Stimulated activated naive B cell treated with anti-CD40 and anti-IgM and Interleukin-4, amounts not matched to agents 10 μg/mL and 1 μg/mL and 100 μg/mL, for 72 hours (primary cell): ENCODE results near the gene LOXL1.

Experiments
- ATAC-seq, 2 donors: fragments of 150-1000 bp; cut with Tn5 transposase; replicated peaks; 2 replicates each; pipeline ENCODE4 v1.10.0; 2021; ENCODE audit warnings: moderate library complexity in 1 of 2
- DNase-seq: peaks from one replicate; pipeline ENCODE4 v3.0.0; 2021
- H3K27ac Mint-ChIP-seq: one replicate; pipeline ENCODE4 v1.8.0; 2022; ENCODE audit warnings: mild to moderate bottlenecking, mixed read lengths
- H3K27me3 Mint-ChIP-seq, 2 donors: one replicate each; pipeline ENCODE4 v1.8.0; 2022; ENCODE audit warnings: mixed read lengths in 2 of 2
- H3K36me3 Mint-ChIP-seq, 2 donors: one replicate each; pipeline ENCODE4 v1.8.0; 2022; ENCODE audit warnings: mixed read lengths in 2 of 2, mild to moderate bottlenecking in 1 of 2
- H3K4me1 Mint-ChIP-seq, 2 donors: one replicate each; pipeline ENCODE4 v1.8.0; 2022; ENCODE audit warnings: mixed read lengths in 2 of 2, mild to moderate bottlenecking in 1 of 2
- H3K4me3 Mint-ChIP-seq, 2 donors: one replicate each; pipeline ENCODE4 v1.8.0; 2022; ENCODE audit warnings: mild to moderate bottlenecking in 2 of 2, mixed read lengths in 2 of 2, moderate library complexity in 1 of 2
- H3K9me3 Mint-ChIP-seq, 2 donors: one replicate each; pipeline ENCODE4 v1.8.0; 2022; ENCODE audit warnings: mixed read lengths in 2 of 2, mild to moderate bottlenecking in 1 of 2

LOXL1 gene

DNA sequence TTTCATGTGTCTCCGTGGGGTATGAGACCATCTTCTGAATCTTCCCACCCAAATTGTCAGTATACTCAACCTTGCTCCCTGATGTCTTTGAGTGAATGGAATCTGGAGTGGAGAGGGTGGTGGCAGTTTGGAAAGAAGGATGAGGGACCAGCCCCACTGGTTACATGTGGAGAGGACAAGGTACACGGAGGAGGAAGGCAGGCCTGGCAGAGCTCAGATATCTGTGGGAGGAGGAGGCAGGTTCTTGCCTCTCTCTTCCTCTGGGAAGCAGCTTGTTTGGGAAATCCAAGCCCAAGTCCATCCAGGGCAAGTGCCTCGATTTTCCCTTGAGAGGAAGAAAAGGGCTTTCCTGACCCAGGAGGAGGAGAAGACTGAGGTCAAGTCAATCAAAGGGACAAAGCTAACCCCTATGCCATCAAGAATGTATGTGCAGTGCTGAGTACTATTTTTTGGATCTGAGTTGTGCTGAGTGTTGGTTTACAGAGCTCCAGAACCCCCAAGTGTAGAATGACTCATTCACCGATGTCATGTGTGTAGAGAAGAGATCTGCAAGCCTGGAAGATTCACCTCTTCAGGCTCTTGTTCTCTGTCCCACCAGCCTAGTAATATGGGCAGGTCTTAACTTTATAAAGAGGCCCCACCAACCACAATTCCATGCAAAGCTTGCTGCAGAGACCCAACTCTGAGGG is 19.8 kb upstream of the LOXL1 start:
- Mint-ChIP-seq H3K4me3 (no peak overlapping the region), H3K9me3 (no peaks in the 10 kb centered on the region), H3K27me3 (peaks cover 32 to 35% of the 10 kb centered on the region in 2 donors), H3K36me3 (no peaks in the 10 kb centered on the region), H3K27ac (no peak overlapping the region), H3K4me1 (no peaks in the 10 kb centered on the region)
- ATAC-seq (no peak), DNase-seq (no peak)

- Mint-ChIP-seq H3K27ac (no peak overlapping the region), H3K4me1 (no peaks in the 10 kb centered on the region), H3K27me3 (peaks cover 35 to 36% of the 10 kb centered on the region in 2 donors), H3K36me3 (no peaks in the 10 kb centered on the region), H3K9me3 (no peaks in the 10 kb centered on the region), H3K4me3 (no peak overlapping the region)
- ATAC-seq (no peak), DNase-seq (no peak)
Observed at GRCh38 chr15:73907035-73907408, 19.2 kb upstream of the LOXL1 start.

DNA sequence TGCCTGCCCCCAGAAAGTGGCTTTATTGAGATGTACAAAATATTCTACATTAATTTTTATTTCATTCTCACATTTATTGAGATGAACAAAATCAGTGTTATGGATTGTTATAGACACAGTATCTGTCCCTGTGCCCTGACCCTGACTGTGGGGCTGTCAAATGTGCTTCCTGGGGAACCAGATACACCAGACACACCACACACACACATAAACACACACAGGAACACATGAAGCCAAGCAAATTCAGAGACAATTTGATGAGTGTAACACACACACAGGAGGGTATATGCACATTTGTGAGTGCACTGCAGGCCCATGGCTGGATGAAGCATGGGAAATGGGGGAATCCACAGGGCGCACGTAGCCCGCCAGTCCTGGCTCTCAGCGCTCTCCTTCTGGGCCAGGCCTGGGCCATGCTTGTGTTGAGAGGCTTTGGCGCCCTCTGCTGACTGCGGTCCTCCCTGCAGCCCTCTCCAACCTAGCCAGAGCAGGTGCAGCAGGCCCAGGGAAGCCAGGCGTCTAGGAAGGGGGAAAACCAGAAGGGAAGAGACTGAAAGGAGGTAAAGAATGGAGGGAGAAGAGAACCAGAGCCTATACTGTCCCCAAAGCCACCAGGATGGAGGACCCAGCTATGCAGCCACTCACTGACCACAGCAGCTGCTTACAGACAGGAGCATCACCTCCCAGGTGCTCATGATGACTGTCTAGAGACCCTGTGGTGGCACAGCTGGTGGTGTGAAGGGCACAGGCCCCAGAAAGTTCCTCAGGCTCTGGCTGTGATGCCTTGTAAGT is 18.0 kb upstream of the LOXL1 start:
- no peak overlapping the region for H3K4me3 Mint-ChIP-seq
- no peaks in the 10 kb centered on the region for H3K36me3 Mint-ChIP-seq
- peaks cover 27 to 35% of the 10 kb centered on the region in 2 donors for H3K27me3 Mint-ChIP-seq
- H3K4me1 Mint-ChIP-seq, result no peaks in the 10 kb centered on the region
- peak; percentile 97 to 98 for ATAC-seq
- H3K9me3 Mint-ChIP-seq, result no peaks in the 10 kb centered on the region
- H3K27ac Mint-ChIP-seq, result no peak overlapping the region
- peak; percentile 55 for DNase-seq

- ATAC-seq, result no peak
- Mint-ChIP-seq H3K4me3 (no peak overlapping the region), H3K9me3 (no peaks in the 10 kb centered on the region), H3K27ac (no peak overlapping the region), H3K27me3 (peaks cover 23 to 32% of the 10 kb centered on the region in 2 donors), H3K36me3 (no peaks in the 10 kb centered on the region), H3K4me1 (no peaks in the 10 kb centered on the region)
- no peak for DNase-seq
Observed at GRCh38 chr15:73908822-73909122, 17.5 kb upstream of the LOXL1 start.

GRCh38 chr15:73909651-73910050 is 16.6 kb upstream of the LOXL1 start:
- no peak for DNase-seq
- no peak overlapping the region for H3K4me3 Mint-ChIP-seq

GRCh38 chr15:73910522-73911303 is 15.5 kb upstream of the LOXL1 start:
- no peaks in the 10 kb centered on the region for H3K36me3 Mint-ChIP-seq
- no peak overlapping the region for H3K4me3 Mint-ChIP-seq
- H3K4me1 Mint-ChIP-seq, result no peaks in the 10 kb centered on the region
- peaks cover 30 to 31% of the 10 kb centered on the region in 2 donors for H3K27me3 Mint-ChIP-seq
- H3K9me3 Mint-ChIP-seq, result no peaks in the 10 kb centered on the region
- DNase-seq (no peak), ATAC-seq (no peak)
- no peak overlapping the region for H3K27ac Mint-ChIP-seq

More at GRCh38 chr15:73909651-73910050, 16.6 kb upstream of the LOXL1 start:
- no peak for ATAC-seq
- Mint-ChIP-seq H3K4me1 (no peaks in the 10 kb centered on the region), H3K27me3 (peaks cover 26 to 34% of the 10 kb centered on the region in 2 donors), H3K36me3 (no peaks in the 10 kb centered on the region), H3K9me3 (no peaks in the 10 kb centered on the region), H3K27ac (no peak overlapping the region)

DNA sequence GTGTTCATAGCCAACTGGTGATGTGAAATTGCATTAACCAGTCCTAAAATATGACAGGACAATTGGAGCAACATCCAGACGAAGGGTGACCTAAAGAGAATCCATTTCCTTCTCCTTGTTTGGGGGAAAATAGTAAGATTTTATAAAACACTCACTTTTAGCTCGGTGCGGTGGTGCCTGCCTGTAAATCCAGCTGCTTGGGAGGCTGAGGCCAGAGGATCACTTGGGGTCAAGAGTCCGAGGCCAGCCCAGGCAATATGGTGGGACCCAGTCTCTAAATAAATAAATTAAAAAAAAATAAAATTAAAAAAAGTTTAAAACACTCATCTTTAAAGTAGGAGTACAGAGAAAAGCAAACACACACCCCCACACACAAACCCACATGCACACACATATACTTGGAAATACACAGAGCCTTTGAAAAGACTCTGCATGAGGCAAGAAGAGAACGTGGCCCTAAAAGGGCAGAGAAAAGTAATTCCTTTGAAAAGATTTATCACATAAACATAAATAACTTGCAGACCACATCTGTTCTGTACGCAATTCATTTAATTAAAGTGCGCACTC is 14.1 kb upstream of the LOXL1 start:
- no peak overlapping the region for H3K27ac Mint-ChIP-seq
- H3K27me3 Mint-ChIP-seq, result peaks cover 27 to 37% of the 10 kb centered on the region in 2 donors
- ATAC-seq, result no peak
- H3K9me3 Mint-ChIP-seq, result peaks cover 3 to 6% of the 10 kb centered on the region in 2 donors
- H3K4me3 Mint-ChIP-seq, result no peak overlapping the region
- DNase-seq, result no peak
- H3K36me3 Mint-ChIP-seq, result no peaks in the 10 kb centered on the region
- H3K4me1 Mint-ChIP-seq, result no peaks in the 10 kb centered on the region

GRCh38 chr15:73914145-73914544 is 12.1 kb upstream of the LOXL1 start:
- Mint-ChIP-seq H3K36me3 (peaks cover 4% of the 10 kb centered on the region in 2 donors), H3K27ac (no peak overlapping the region), H3K4me1 (no peaks in the 10 kb centered on the region), H3K4me3 (no peak overlapping the region), H3K9me3 (peaks cover 6 to 10% of the 10 kb centered on the region in 2 donors), H3K27me3 (peaks cover 23 to 37% of the 10 kb centered on the region in 2 donors)
- ATAC-seq, result no peak
- DNase-seq, result no peak

DNA sequence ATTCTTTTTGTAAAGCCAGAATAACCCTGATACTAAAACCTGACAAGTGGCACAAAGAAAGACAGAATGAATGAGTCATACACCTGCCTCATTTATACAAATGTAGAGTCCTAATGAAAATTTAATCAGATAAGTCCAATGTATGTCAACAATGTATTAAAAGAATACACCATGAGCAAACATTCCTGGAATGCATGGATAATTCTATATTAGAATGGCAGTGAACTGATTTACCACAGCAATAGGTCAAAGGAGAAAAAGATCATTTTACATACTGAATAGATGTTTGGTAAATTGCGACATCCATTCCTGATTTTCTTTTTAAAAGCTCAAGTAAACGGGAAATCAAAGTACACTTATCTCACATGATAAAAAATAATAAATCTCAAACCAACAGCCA is 11.2 kb upstream of the LOXL1 start:
- no peaks in the 10 kb centered on the region for H3K4me1 Mint-ChIP-seq
- no peak overlapping the region for H3K27ac Mint-ChIP-seq
- ATAC-seq, result no peak
- peaks cover 6 to 10% of the 10 kb centered on the region in 2 donors for H3K9me3 Mint-ChIP-seq
- no peak overlapping the region for H3K4me3 Mint-ChIP-seq
- H3K36me3 Mint-ChIP-seq, result peaks cover 4% of the 10 kb centered on the region in 2 donors
- no peak for DNase-seq
- peaks cover 21 to 37% of the 10 kb centered on the region in 2 donors for H3K27me3 Mint-ChIP-seq

DNA sequence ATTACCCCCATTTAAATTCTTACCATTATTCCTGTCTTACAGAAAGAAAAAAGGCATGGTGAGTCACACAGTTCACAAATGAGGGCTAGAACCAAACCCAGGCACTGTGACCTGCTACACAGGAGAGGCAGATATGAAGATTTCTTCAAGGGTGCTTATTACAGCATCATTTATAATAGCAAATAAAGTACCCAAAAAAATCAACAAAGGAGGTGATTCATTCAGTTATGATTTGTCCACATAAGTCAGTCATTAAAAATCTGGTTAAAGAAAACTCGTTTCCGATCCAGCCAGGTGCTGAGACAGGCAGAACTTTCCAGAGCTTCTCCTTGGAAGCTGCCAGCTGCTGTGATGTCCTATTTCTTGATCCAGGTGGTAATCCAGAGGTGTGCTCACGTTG is 7.5 kb upstream of the LOXL1 start:
- DNase-seq (no peak), ATAC-seq (no peak)
- Mint-ChIP-seq H3K9me3 (peaks cover 6 to 10% of the 10 kb centered on the region in 2 donors), H3K4me1 (peaks cover 3 to 6% of the 10 kb centered on the region in 2 donors), H3K4me3 (no peak overlapping the region), H3K27ac (no peak overlapping the region), H3K36me3 (peaks cover 4% of the 10 kb centered on the region in 2 donors), H3K27me3 (peaks cover 11 to 28% of the 10 kb centered on the region in 2 donors)

- no peak overlapping the region for H3K27ac Mint-ChIP-seq
- H3K27me3 Mint-ChIP-seq, result peaks cover 11 to 29% of the 10 kb centered on the region in 2 donors
- no peak for DNase-seq
- H3K4me3 Mint-ChIP-seq, result no peak overlapping the region
- H3K9me3 Mint-ChIP-seq, result peaks cover 6 to 10% of the 10 kb centered on the region in 2 donors
- peaks cover 4% of the 10 kb centered on the region in 2 donors for H3K36me3 Mint-ChIP-seq
- peaks cover 11 to 12% of the 10 kb centered on the region in 2 donors for H3K4me1 Mint-ChIP-seq
- ATAC-seq, result no peak
Observed at GRCh38 chr15:73919706-73920105, 6.6 kb upstream of the LOXL1 start.

DNA sequence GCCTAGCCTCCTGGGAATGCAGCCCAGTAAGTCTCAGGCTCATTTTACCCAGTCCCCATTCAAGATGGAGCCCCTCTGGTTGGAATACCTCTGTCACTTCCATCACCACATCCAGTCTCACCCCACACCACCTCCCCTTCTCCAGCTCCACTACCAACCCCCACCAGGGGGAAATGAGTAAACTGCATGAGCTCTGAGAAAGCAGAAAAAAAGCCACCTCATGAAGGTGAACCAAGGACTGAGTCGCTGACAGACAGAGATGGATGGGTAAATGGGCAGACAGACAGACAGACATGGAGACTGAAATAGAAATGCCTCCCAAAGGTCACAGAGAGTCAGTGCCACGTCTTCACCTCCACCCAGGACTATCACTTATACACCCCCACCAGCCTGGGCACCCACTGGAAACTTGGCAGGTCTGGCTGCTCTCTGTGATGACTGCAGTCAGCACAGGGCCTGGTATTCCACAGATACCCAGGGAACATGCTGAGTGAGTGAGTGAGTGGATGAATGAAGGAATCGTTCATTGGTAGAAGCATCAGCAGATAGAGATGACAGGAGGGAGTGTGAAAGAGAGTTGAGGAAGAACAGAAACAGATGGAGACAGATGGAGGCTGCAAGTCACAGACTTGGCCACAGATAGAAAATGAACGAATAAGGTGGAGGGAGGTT is 4.9 kb upstream of the LOXL1 start:
- Mint-ChIP-seq H3K27ac (no peak overlapping the region), H3K27me3 (peaks cover 21 to 34% of the 10 kb centered on the region in 2 donors), H3K9me3 (peaks cover 4% of the 10 kb centered on the region in 2 donors), H3K4me1 (peaks cover 15 to 21% of the 10 kb centered on the region in 2 donors), H3K4me3 (no peak overlapping the region), H3K36me3 (peaks cover 4% of the 10 kb centered on the region in 2 donors)
- ATAC-seq (no peak), DNase-seq (no peak)

DNA sequence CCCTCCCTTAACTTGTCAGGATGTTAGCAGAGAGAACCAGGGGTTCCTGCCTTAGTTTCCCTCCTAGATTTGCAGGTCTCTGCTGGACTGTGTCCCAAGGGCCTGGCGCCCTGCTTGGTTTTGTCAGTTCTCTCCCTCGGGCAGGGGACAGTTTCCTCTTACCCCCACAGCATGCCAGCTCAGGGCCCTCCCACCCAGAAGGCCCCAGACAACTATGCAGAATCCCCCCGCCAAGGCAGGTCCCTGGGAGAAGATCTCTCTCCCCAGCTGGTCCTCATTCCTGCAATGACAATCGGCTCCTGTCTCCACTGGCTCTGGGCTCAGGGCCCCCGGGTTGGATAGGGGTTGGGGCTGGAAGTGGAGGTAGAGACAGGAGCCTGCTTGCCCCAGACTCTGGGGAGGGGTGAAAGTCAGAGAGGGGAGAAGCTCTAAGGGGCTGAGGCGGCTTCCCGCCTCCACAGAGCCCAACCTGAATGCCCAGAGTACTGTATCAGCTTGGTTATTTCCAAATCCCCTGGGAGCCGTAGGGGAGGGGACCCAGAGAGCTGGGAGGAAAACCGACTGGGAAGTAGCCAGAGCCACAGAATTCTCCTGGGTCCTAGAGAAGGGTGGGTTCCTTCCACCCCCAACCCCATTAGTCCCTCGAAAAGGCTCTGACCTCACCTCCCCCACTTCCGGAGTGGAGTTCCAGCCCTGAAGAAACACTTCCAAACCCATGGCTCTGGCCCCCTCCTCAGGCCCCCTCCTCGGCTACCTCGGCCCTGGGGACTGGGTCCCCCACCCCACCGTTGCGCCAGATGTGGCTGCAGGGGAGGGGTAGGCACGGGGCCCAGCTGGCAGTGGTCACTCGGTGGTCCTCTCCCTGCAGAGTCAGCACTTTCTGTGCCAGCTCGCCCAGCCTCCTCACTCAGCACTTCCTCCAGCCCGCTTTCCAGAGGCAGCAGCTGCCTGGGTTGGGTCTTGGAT is 3.8 kb upstream of the LOXL1 start:
- Mint-ChIP-seq H3K27me3 (peaks cover 21 to 34% of the 10 kb centered on the region in 2 donors), H3K4me3 (no peak overlapping the region), H3K9me3 (peaks cover 4% of the 10 kb centered on the region in 2 donors), H3K27ac (no peak overlapping the region), H3K36me3 (peaks cover 4% of the 10 kb centered on the region in 2 donors), H3K4me1 (peaks cover 15 to 21% of the 10 kb centered on the region in 2 donors)
- no peak for ATAC-seq
- no peak for DNase-seq
